BLaER1 treated with 17β-estradiol and CSF1 and Interleukin-3, amounts not matched to agents 10 nM and 100 nM (cell line): ENCODE measurements around the gene SALL1.

Experiments used
- H3K27ac ChIP-seq, 11 experiments: shearing (Covaris generic); formaldehyde crosslinking; 2 replicates each; pipeline ENCODE4 v1.8.1; 2022
- H3K27me3 ChIP-seq, 11 experiments: shearing (Covaris generic); formaldehyde crosslinking; 2 replicates each; pipeline ENCODE4 v1.8.1; 2022
- H3K36me3 ChIP-seq, 11 experiments: shearing (Covaris generic); formaldehyde crosslinking; 2 replicates each; pipeline ENCODE4 v1.8.1; 2022
- H3K4me1 ChIP-seq, 10 experiments: shearing (Covaris generic); formaldehyde crosslinking; 2 replicates each; pipeline ENCODE4 v1.8.1; 2022
- H3K4me2 ChIP-seq, 11 experiments: shearing (Covaris generic); formaldehyde crosslinking; 2 replicates each; pipeline ENCODE4 v1.8.1; 2022
- H3K4me3 ChIP-seq, 10 experiments: shearing (Covaris generic); formaldehyde crosslinking; 2 replicates each; pipeline ENCODE4 v1.8.1; 2022
- H3K9ac ChIP-seq, 11 experiments: shearing (Covaris generic); formaldehyde crosslinking; 2 replicates each; pipeline ENCODE4 v1.8.1; 2022
- H3K9me3 ChIP-seq, 11 experiments: shearing (Covaris generic); formaldehyde crosslinking; replicated peaks in 1 of 11; 2 replicates each; pipeline ENCODE4 v1.8.1; 2022
- H4K20me1 ChIP-seq, 11 experiments: shearing (Covaris generic); formaldehyde crosslinking; 2 replicates each; pipeline ENCODE4 v1.8.1; 2022
- Cebpa-rat ChIP-seq, 11 experiments: shearing (Covaris generic); IDR thresholded peaks; 2 replicates each; pipeline ENCODE4 v1.8.1; 2022

The SALL1 gene

DNA sequence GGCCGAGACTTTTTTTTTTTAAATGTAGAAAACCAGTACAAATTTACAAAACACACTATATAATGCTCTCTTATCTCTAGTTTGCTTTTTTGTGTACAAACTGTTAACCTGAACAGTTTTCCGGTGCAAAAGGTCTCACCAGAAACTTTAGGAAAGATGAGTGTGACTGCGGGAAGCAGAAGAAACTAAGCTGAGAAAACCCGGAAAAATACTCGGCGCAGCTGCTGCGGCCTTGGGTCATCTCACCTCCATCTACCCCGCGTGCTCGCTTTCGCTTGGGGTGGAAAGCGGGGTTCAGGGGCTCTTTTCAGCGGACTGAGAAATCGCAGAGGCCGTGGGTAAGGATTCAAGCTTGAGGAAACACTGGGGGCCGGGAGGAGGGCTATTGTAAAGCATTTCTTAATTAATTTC, 1.8 kb downstream of the SALL1 start:
- no peak for TF ChIP-seq Cebpa-rat (IDR thresholded peaks at IDR 0.05)
- Histone ChIP-seq H3K9me3 (peaks cover 13 to 17% (median 16%) of the 10 kb centered on the region in 11 experiments), H3K4me1 (peaks cover 0 to 24% (median 16%) of the 10 kb centered on the region in 10 experiments; a peak in 16 of 20 replicates), H3K9ac (no peak overlapping the region), H3K4me3 (no peak overlapping the region), H3K4me2 (no peak overlapping the region), H4K20me1 (peaks cover 0 to 32% (median 19%) of the 10 kb centered on the region in 11 experiments; a peak in 16 of 22 replicates), H3K36me3 (no peaks in the 10 kb centered on the region), H3K27ac (no peak overlapping the region), H3K27me3 (peaks cover 80 to 84% (median 83%) of the 10 kb centered on the region in 11 experiments)

- H3K4me3 ChIP-seq = no peak overlapping the region
- H3K27ac ChIP-seq = no peak overlapping the region
- peaks cover 8 to 12% (median 11%) of the 10 kb centered on the region in 11 experiments for H3K9me3 ChIP-seq
- H3K36me3 ChIP-seq = no peaks in the 10 kb centered on the region
- no peak overlapping the region for H3K9ac ChIP-seq
- peaks cover 75 to 79% (median 78%) of the 10 kb centered on the region in 11 experiments for H3K27me3 ChIP-seq
- peaks cover 0 to 32% (median 19%) of the 10 kb centered on the region in 11 experiments; a peak in 16 of 22 replicates for H4K20me1 ChIP-seq
- no peak overlapping the region for H3K4me2 ChIP-seq
- TF ChIP-seq Cebpa-rat (IDR thresholded peaks at IDR 0.05) = no peak
- H3K4me1 ChIP-seq = peaks cover 0 to 24% (median 16%) of the 10 kb centered on the region in 10 experiments; a peak in 16 of 20 replicates
Measured at GRCh38 chr16:51148678-51149228, 2.3 kb downstream of the SALL1 start.

GRCh38 chr16:51147776-51148677, 3.0 kb downstream of the SALL1 start:
- H4K20me1 ChIP-seq = peaks cover 0 to 27% (median 19%) of the 10 kb centered on the region in 11 experiments; a peak in 16 of 22 replicates
- H3K4me1 ChIP-seq = peaks cover 0 to 24% (median 16%) of the 10 kb centered on the region in 10 experiments; a peak in 16 of 20 replicates
- no peak overlapping the region for H3K27ac ChIP-seq
- H3K36me3 ChIP-seq = no peaks in the 10 kb centered on the region
- no peak overlapping the region for H3K9ac ChIP-seq
- no peak overlapping the region for H3K4me2 ChIP-seq
- peaks cover 68 to 72% (median 71%) of the 10 kb centered on the region in 11 experiments for H3K27me3 ChIP-seq
- H3K9me3 ChIP-seq = peaks cover under 1 to 4% (median 3%) of the 10 kb centered on the region in 11 experiments; a peak in 17 of 22 replicates
- H3K4me3 ChIP-seq = no peak overlapping the region
- TF ChIP-seq Cebpa-rat (IDR thresholded peaks at IDR 0.05) = no peak

DNA sequence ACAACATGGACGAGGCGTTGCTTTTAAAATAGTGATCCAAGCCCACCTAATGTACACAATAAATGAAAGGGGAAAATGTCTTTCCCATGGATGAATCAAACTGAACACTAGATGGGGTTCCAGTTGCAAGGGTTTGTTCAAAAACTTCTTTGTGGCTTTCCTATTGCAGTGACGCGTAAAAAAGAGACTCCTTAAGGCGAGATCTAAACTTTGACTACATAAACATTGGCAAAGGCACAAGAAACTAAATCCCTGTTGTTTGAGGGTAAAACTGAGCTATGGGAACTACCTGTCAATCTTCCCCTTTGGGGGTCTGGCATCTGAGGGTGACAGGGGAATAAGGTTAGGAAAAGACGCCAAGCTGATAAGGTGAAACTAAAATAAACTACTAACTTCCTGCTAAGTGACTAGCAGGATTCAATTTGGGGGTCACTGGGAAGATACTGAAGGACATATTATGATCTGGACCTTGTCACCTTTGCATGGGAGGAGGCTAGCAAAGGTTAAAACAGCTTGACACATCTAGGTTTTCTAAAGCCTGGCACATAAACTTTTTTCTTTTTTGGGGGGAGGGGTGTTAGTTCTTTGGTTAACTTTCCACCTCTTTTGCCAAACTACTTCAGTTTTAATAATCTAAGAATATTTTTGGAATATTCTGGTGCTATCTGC, 4.7 kb downstream of the SALL1 start:
- Histone ChIP-seq H4K20me1 (peaks cover 0 to 22% (median 19%) of the 10 kb centered on the region in 11 experiments; a peak in 16 of 22 replicates), H3K36me3 (no peaks in the 10 kb centered on the region), H3K4me2 (peak overlapping the region in 10 of 11 experiments; percentile 15 to 45 (median 34); a peak in 14 of 22 replicates), H3K27ac (no peak overlapping the region), H3K9me3 (no peaks in the 10 kb centered on the region), H3K4me1 (peaks cover 0 to 20% (median 14%) of the 10 kb centered on the region in 10 experiments; a peak in 15 of 20 replicates), H3K9ac (no peak overlapping the region), H3K4me3 (no peak overlapping the region), H3K27me3 (peaks cover 52 to 56% (median 54%) of the 10 kb centered on the region in 11 experiments)
- no peak for TF ChIP-seq Cebpa-rat (IDR thresholded peaks at IDR 0.05)

- no peaks in the 10 kb centered on the region for H3K36me3 ChIP-seq
Measured at GRCh38 chr16:51144203-51144602, 6.9 kb downstream of the SALL1 start.

DNA sequence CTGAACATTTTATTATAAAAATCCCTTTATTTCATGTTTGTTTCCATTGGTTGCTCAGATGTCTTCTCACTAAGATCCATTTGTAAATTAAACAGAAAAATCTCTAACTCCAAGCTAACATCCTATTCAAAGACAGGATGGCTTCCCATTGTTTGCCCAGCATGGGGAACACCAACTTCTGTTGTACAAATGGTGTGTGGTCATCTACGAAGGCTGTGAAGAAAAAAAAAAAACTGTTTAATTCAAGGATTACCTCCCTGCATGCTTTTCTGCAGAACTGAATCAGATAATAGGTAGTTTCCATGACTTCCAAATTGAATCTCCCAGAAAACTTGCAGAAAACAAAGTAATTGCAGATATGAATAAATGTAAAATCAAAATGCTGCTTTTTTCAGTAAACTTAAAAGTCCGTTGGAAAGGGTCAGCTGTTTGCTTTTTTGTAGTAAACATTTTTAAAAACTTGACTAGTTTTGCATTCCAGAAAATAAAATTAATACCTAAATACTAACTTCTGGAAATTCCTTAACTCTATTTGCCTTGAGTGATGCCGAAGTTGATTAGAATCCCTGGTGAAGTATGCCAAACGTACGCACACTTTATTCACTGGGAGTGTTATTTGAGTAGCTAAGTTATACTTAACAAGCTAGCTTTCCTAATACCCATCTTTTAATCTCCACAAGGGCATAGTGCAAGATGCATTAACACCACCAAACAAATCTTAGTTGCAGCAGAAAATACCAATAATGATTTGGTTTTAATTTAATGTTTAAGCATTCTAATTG, 7.7 kb downstream of the SALL1 start:
- peaks cover 22 to 26% (median 24%) of the 10 kb centered on the region in 11 experiments for H3K27me3 ChIP-seq
- no peak overlapping the region for H3K27ac ChIP-seq
- no peaks in the 10 kb centered on the region for H3K9me3 ChIP-seq
- no peaks in the 10 kb centered on the region for H3K36me3 ChIP-seq
- H3K4me2 ChIP-seq = no peak overlapping the region
- no peaks in the 10 kb centered on the region; a peak in 1 of 22 replicates for H4K20me1 ChIP-seq
- H3K4me1 ChIP-seq = peaks cover 0 to 8% (median 5%) of the 10 kb centered on the region in 10 experiments; a peak in 6 of 20 replicates
- TF ChIP-seq Cebpa-rat (IDR thresholded peaks at IDR 0.05) = no peak
- H3K4me3 ChIP-seq = no peak overlapping the region
- H3K9ac ChIP-seq = no peak overlapping the region

More at GRCh38 chr16:51144203-51144602, 6.9 kb downstream of the SALL1 start:
- Histone ChIP-seq H3K4me1 (peaks cover 0 to 8% (median 5%) of the 10 kb centered on the region in 10 experiments; a peak in 6 of 20 replicates), H3K27me3 (peaks cover 30 to 34% (median 32%) of the 10 kb centered on the region in 11 experiments), H3K9me3 (no peaks in the 10 kb centered on the region), H3K9ac (no peak overlapping the region), H3K4me3 (no peak overlapping the region), H4K20me1 (peaks cover 0 to 4% (median under 1%) of the 10 kb centered on the region in 11 experiments; a peak in 12 of 22 replicates), H3K4me2 (no peak overlapping the region), H3K27ac (no peak overlapping the region)
- TF ChIP-seq Cebpa-rat (IDR thresholded peaks at IDR 0.05) = no peak

- H4K20me1 ChIP-seq = no peaks in the 10 kb centered on the region; a peak in 1 of 22 replicates
- H3K4me2 ChIP-seq = no peak overlapping the region
- no peak for TF ChIP-seq Cebpa-rat (IDR thresholded peaks at IDR 0.05)
- no peaks in the 10 kb centered on the region for H3K36me3 ChIP-seq
- peaks cover 0 to 7% (median 5%) of the 10 kb centered on the region in 10 experiments; a peak in 6 of 20 replicates for H3K4me1 ChIP-seq
- peaks cover 3 to 7% (median 6%) of the 10 kb centered on the region in 11 experiments for H3K27me3 ChIP-seq
- H3K4me3 ChIP-seq = no peak overlapping the region
- no peak overlapping the region for H3K27ac ChIP-seq
- H3K9ac ChIP-seq = no peak overlapping the region
- no peaks in the 10 kb centered on the region for H3K9me3 ChIP-seq
Measured at GRCh38 chr16:51141541-51141940, 9.5 kb downstream of the SALL1 start.

GRCh38 chr16:51141106-51141505, 10.0 kb downstream of the SALL1 start:
- H3K36me3 ChIP-seq = no peaks in the 10 kb centered on the region
- no peak for TF ChIP-seq Cebpa-rat (IDR thresholded peaks at IDR 0.05)
- H3K9ac ChIP-seq = no peak overlapping the region
- H3K4me1 ChIP-seq = peaks cover 0 to 2% (median under 1%) of the 10 kb centered on the region in 10 experiments; a peak in 3 of 20 replicates
- no peak overlapping the region for H3K27ac ChIP-seq
- no peaks in the 10 kb centered on the region for H3K9me3 ChIP-seq
- H3K27me3 ChIP-seq = peaks cover 0 to 4% (median 1%) of the 10 kb centered on the region in 11 experiments; a peak in 8 of 22 replicates
- no peaks in the 10 kb centered on the region; a peak in 1 of 22 replicates for H4K20me1 ChIP-seq
- no peak overlapping the region for H3K4me2 ChIP-seq
- no peak overlapping the region for H3K4me3 ChIP-seq
